Measurements from ENCODE around the gene IMPA2. TPM values are rescaled to one million over a fixed set of nuclear protein-coding genes. Genes with fewer than 3 reads are reported as not detected.

Gene IMPA2
- total and polyA plus RNA-seq, 2 of the 4 experiments (the other 2 are of a cell fraction), result 5.4 to 5.5 TPM

- TF ChIP-seq MAZ (IDR thresholded peaks at IDR 0.05; ENCODE audit: borderline replicate concordance, low read depth, low read length), result no peak
Measured at GRCh38 chr18:12015416-12016062, 34.2 kb downstream of the IMPA2 start (continued).

- Histone ChIP-seq H3K4me2 (ENCODE audit: low read depth, low read length) (no peak overlapping the region), H3K4ac (ENCODE audit: low read depth, low read length) (no peak overlapping the region), H2BK120ac (ENCODE audit: low read depth, low read length) (no peak overlapping the region), H2BK15ac (ENCODE audit: low read depth, low read length) (no peak overlapping the region), H3K18ac (ENCODE audit: low read depth, low read length) (no peak overlapping the region), H2AK9ac (replicated peaks; ENCODE audit: low read depth, low read length, poor library complexity) (no peak overlapping the region), H2AFZ (replicated peaks; ENCODE audit: low read length, poor library complexity) (no peak overlapping the region), H4K5ac (ENCODE audit: low read depth, low read length) (no peak overlapping the region), H3K56ac (ENCODE audit: extremely low read depth, insufficient read depth, low read length) (no peak overlapping the region), H2BK20ac (ENCODE audit: low read depth, low read length) (no peak overlapping the region), H2BK5ac (ENCODE audit: low read depth, low read length, poor library complexity, severe bottlenecking) (no peak overlapping the region), H3K36me3 (ENCODE audit: control insufficient read depth, insufficient read depth, low read length) (peaks cover 19% of the 10 kb centered on the region), H4K8ac (ENCODE audit: low read depth in 2 of 2, low read length in 2 of 2) (no peak overlapping the region), H3K14ac (replicated peaks; ENCODE audit: low read depth, low read length) (no peak overlapping the region), H3K23ac (ENCODE audit: low read depth, low read length) (no peak overlapping the region), H2AK5ac (ENCODE audit: low read depth, low read length) (no peak overlapping the region), H3K27ac (ENCODE audit: insufficient read depth, low read length) (no peak overlapping the region), H3K9me3 (ENCODE audit: control insufficient read depth, insufficient read depth, low read length) (no peaks in the 10 kb centered on the region), H3K4me1 (ENCODE audit: control insufficient read depth, insufficient read depth, low read length) (peaks cover 16% of the 10 kb centered on the region), H3K9me1 (ENCODE audit: insufficient read depth, low read length) (peaks cover 11% of the 10 kb centered on the region; the same call in 1 of the 2 replicates), H4K20me1 (ENCODE audit: insufficient read depth, low read length) (no peaks in the 10 kb centered on the region), H3K9ac (ENCODE audit: low read depth, low read length) (no peak overlapping the region), H4K91ac (ENCODE audit: insufficient read depth, low read depth, low read length) (no peak overlapping the region), H3K79me1 (ENCODE audit: low read depth in 1 of 2, low read length in 2 of 2) (no peaks in the 10 kb centered on the region), H3K27me3 (ENCODE audit: control insufficient read depth, insufficient read depth, low read length) (no peaks in the 10 kb centered on the region; the same call in 1 of the 2 replicates), H3K4me3 (ENCODE audit: insufficient read depth, low read depth, low read length) (no peak overlapping the region)
- intact Hi-C loops (cut with micrococcal nuclease), result no loop called here
- BruUV-seq (replicated peaks), result no TSS peak
- no peak for DNase-seq
- in situ Hi-C loops (cut with MboI; ENCODE audit: low sequenced_read_pairs), result no loop called here
- ATAC-seq (ENCODE audit: low read depth), result no peak
- POLR2A ChIA-PET (ENCODE audit: unreplicated experiment), result no interaction called here
- WGBS, 2 experiments (ENCODE audit: extremely low coverage in 2 of 2, insufficient read length in 1 of 2), result 52% methylated on average over 2 of the region's 5 CpGs; no CpG with 5 or more reads in 1 of the 2 experiments
- CTCF ChIA-PET, result no interaction called here
- dilution Hi-C loops (cut with HindIII; ENCODE audit: low sequenced_read_pairs, unreplicated experiment), result no loop called here
- TF ChIP-seq, protein P1, sequence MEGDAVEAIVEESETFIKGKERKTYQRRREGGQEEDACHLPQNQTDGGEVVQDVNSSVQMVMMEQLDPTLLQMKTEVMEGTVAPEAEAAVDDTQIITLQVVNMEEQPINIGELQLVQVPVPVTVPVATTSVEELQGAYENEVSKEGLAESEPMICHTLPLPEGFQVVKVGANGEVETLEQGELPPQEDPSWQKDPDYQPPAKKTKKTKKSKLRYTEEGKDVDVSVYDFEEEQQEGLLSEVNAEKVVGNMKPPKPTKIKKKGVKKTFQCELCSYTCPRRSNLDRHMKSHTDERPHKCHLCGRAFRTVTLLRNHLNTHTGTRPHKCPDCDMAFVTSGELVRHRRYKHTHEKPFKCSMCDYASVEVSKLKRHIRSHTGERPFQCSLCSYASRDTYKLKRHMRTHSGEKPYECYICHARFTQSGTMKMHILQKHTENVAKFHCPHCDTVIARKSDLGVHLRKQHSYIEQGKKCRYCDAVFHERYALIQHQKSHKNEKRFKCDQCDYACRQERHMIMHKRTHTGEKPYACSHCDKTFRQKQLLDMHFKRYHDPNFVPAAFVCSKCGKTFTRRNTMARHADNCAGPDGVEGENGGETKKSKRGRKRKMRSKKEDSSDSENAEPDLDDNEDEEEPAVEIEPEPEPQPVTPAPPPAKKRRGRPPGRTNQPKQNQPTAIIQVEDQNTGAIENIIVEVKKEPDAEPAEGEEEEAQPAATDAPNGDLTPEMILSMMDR (conservative IDR thresholded peaks at IDR 0.05; ENCODE audit: low read depth, low read length), result no peak
- TF ChIP-seq, protein P2, sequence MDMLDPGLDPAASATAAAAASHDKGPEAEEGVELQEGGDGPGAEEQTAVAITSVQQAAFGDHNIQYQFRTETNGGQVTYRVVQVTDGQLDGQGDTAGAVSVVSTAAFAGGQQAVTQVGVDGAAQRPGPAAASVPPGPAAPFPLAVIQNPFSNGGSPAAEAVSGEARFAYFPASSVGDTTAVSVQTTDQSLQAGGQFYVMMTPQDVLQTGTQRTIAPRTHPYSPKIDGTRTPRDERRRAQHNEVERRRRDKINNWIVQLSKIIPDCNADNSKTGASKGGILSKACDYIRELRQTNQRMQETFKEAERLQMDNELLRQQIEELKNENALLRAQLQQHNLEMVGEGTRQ (IDR thresholded peaks at IDR 0.05; ENCODE audit: low read depth, low read length), result no peak
- TF ChIP-seq RAD21 (IDR thresholded peaks at IDR 0.05; ENCODE audit: low read length) (no peak), MXI1 (IDR thresholded peaks at IDR 0.05; ENCODE audit: borderline replicate concordance, low read depth, low read length) (no peak), RFX5 (IDR thresholded peaks at IDR 0.05; ENCODE audit: low read depth, low read length) (no peak), POLR2A (IDR thresholded peaks at IDR 0.05; ENCODE audit: low read depth, low read length) (no peak), MAZ (IDR thresholded peaks at IDR 0.05; ENCODE audit: borderline replicate concordance, low read depth, low read length) (no peak), FOS (IDR thresholded peaks at IDR 0.05; ENCODE audit: low read depth, low read length) (no peak), SMC3 (IDR thresholded peaks at IDR 0.05; ENCODE audit: low read depth, low read length) (no peak), BHLHE40 (IDR thresholded peaks at IDR 0.05; ENCODE audit: low read depth, low read length) (no peak), NFE2L2 (IDR thresholded peaks at IDR 0.05; ENCODE audit: low read depth, low read length) (no peak), CHD1 (IDR thresholded peaks at IDR 0.05; ENCODE audit: low read depth, low read length) (no peak), CEBPB (IDR thresholded peaks at IDR 0.05; ENCODE audit: low read depth, low read length) (no peak)
- TF ChIP-seq, protein P3, sequence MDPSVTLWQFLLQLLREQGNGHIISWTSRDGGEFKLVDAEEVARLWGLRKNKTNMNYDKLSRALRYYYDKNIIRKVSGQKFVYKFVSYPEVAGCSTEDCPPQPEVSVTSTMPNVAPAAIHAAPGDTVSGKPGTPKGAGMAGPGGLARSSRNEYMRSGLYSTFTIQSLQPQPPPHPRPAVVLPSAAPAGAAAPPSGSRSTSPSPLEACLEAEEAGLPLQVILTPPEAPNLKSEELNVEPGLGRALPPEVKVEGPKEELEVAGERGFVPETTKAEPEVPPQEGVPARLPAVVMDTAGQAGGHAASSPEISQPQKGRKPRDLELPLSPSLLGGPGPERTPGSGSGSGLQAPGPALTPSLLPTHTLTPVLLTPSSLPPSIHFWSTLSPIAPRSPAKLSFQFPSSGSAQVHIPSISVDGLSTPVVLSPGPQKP (IDR thresholded peaks at IDR 0.05; ENCODE audit: borderline replicate concordance, low read depth, low read length), result no peak
Measured at GRCh38 chr18:12017081-12017480, 35.8 kb downstream of the IMPA2 start.
